Activated naive CD4-positive, alpha-beta T cell treated with anti-CD3 and anti-CD28 coated beads, Interleukin-2, amount 50 U/mL, for 16 hours (primary cell): ENCODE measurements around the gene SLC35A4.
"Not testable (repeated sequence)": the region's sequence is repeated elsewhere in the genome, so short reads cannot be mapped to it uniquely, and the experiment has no call there.

Experiments used
- DNase-seq: peaks from one replicate; pipeline ENCODE4 v3.0.0-alpha.2; 2020

Gene SLC35A4

DNA sequence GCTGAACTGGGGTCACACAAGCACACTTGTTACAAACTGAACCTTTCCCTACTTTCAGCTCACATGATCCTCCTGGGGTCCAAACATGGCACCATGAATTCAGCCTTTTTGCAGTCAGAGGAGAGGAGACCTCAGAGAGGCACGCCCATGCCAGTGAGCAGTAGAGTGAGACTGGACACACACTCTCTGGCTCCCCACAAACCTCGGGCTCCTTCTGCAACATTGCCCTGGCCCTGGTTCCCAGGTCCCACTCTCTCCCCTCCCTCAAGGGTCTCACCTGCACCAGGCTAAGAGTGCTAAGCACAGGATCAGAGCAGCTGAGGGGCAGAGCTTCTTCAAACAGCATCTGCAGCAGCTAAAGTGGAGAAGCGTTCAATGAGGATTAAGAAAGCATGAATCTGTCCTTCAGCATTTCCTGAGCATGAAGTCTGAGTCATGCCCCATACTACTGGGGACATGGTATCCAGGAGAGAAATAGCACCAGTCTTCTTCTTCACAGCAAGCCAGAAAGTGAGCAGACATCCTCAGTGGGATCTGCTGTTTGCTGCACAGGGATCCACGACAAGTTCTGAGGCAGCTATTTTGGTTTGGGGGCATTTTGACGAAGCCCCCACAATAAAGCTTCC is 27.2 kb downstream of the SLC35A4 start:
- no peak for DNase-seq

DNA sequence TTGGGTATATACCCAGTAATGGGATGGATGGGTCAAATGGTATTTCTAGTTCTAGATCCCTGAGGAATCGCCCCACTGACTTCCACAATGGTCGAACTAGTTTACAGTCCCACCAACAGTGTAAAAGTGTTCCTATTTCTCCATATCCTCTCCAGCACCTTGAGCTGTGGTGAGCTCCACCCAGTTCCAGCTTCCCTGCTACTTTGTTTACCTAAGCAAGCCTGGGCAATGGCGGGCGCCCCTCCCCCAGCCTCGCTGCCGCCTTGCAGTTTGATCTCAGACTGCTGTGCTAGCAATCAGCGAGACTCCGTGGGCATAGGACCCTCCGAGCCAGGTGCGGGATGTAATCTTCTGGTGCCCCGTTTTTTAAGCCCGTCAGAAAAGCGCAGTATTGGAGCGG is 28.4 kb downstream of the SLC35A4 start:
- not testable (repeated sequence) for DNase-seq

- DNase-seq, result no peak
These were observed 29.5 kb downstream of the SLC35A4 start for GRCh38 chr5:140594169-140594568.

DNA sequence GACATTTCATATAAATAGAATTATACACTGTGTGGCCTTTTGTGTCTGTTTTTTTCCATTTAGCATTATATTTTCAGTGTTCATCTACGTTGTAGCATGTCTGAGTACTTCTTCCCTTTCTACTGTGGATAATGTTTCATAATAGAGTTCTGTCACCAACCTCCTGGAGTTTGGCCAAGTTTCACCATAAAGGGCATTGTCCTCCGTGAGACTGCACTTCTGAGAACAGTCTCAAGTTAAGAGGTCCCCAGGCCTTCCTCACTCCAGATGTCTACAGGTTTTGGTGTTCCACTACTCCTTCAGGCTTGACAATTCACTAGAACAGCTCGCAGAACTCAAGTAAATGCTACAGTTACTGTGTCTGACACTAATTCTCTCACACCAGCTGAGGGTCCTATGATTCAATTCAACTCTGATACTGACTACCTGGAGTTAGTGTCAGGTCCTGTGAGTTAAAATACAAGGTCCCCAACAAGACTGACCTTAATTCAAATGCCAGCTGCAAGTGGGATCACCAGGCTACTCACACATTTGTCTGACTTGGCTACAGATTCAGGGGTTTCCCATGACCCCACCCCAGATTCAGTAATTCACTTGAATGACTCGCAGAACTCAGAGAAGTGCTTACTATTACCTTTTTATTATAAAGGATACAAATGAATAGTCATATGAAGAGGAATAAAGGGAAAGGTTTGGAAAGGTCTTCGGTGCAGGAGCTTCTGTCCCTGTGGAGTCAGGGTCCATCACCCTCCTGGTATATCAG is 31.1 kb downstream of the SLC35A4 start:
- DNase-seq, result no peak

- no peak for DNase-seq
These were observed 31.7 kb downstream of the SLC35A4 start for GRCh38 chr5:140596321-140596741.

DNA sequence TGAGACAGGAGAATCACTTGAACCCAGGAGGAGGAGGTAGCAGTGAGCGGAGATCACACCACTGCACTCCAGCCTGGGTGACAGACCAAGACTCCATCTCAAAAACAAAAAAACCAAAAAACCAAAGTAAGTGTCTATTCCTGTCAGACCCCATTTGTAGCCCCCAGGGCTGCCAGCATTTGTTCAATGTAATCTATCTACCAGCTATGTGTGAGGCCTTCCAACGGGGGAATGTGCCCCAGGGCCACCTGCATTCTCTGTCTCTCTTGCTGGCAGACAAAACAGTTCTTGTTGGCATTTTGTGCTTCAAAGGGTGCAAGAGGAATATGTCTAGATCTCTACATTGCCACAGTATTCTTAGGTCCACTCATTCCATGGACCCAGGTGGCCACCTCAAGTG is 34.2 kb downstream of the SLC35A4 start:
- no peak for DNase-seq

DNA sequence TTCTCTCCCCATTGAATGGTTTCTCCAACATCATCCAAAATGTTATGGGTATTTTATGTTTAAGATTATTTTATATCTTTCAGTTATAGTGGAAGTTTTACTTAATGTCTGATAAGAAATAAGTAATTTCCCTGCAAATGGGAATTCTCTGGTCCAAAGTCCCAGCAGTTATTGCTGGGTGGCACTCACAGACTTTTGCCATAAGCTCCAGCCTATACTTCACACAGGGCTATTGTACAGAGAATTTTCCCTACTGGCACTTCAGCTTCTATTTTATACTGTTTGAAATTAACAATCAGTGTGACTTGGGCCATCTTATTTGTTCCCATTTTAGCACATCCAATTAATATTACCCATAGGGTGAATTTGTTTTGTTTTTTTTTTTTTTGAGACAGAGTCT is 35.5 kb downstream of the SLC35A4 start:
- no peak for DNase-seq

- no peak for DNase-seq
These were observed 37.5 kb downstream of the SLC35A4 start for GRCh38 chr5:140602147-140602546.

DNA sequence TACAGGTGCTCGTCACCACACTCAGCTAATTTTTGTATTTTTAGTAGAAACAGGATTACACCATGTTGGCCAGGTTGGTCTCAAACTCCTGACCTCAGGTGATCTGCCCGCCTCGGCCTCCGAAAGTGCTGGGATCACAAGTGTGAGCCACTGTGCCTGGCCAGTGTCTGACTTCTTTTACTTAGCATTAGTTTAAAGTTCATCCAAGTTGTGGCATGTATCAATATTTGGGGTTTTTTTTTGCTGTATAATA is 38.7 kb downstream of the SLC35A4 start:
- not testable (repeated sequence) for DNase-seq

DNA sequence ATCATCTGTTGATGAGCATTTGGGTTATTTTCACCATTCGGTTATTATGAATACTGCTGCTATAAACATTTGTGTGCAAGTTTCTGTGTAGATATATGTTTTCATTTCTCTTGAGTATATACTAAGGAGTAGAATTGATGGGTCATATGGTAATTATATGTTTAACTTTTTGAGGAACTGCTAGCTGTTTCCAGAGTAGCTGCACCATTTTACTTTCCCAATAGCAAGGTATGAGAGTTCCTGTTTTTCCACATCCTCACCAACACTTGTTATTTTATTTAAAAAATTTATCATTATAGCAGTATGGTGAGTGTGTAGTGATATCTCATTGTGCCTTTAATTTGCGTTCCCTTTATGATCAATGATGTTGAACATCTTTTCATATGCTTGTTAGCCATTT is 39.1 kb downstream of the SLC35A4 start:
- no peak for DNase-seq

DNA sequence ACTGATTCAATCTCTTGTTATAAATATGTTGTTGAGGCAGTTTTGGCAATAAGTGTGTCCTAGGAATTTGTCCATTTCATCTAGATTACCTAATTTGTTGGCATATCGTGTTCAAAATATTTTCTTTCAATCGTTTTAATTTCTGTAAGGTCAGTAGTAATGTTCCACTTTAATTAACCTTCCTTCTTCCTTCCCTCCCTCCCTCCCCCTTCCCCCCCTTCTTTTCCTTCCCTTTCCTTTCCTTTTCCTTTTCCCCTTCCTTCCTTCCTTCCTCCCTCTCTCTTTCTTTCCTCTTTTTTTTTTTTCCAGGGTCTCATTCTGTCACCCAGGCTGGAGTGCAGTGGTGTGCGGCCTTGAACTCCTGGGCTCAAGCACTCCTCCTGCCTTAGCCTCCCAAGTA is 41.3 kb downstream of the SLC35A4 start:
- no peak for DNase-seq

GRCh38 chr5:140607031-140607430 is 42.4 kb downstream of the SLC35A4 start:
- DNase-seq, result no peak

DNA sequence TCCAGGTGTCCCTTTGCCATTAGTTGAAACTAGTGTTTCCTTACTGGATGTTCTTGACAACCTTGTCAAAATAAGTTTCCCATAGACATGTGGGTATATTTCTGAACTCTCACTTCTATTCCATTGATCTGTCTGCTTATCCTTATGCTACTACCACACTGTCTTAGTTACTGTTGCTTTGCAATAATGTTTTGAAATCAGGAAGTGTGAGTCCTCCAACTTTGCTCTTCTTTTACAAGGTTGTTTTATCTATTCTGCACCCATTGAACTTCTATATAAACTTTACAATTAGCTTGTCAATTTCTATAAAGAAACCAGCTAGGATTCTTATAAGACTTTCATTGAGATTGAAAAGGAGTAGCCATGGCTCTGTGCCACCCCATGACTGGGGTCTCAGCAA is 44.1 kb downstream of the SLC35A4 start:
- DNase-seq, result no peak

- no peak for DNase-seq
These were observed 44.5 kb downstream of the SLC35A4 start for GRCh38 chr5:140609126-140609525.

GRCh38 chr5:140611020-140611521 is 46.4 kb downstream of the SLC35A4 start:
- no peak for DNase-seq
